Measurements from ENCODE around the gene TMEM250.

DNA sequence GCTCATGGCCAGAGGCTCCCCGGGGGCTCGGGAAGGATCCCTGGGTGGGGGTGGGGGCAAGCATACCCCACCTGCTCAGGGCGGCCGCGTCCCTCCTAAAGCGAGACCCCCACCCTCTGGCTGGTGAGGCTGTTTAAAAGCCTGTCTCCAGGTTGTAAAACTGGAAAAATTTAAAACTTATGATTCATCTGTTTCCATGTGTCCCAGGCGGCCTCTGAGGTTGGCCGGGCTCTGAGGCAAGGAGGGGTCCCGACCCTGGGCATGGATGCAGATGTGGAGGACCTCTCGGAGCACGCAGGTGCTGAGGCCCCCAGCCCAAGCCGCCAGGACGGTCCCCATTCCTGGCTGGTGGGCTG lies 24.2 kb upstream of the TMEM250 start:
- no peak for TF ChIP-seq POLR2A (IDR thresholded peaks at IDR 0.05)
- no peak for TF ChIP-seq POLR2AphosphoS5 (IDR thresholded peaks at IDR 0.05; ENCODE audit: insufficient read depth in 1 of 2, low read depth in 1 of 2)
- TF ChIP-seq CTCF (IDR thresholded peaks at IDR 0.05): no peak
